ENCODE results near the gene CNTN5. TPM values are rescaled to one million over a fixed set of nuclear protein-coding genes. Genes with fewer than 3 reads are reported as not detected.

Gene CNTN5
- polyA plus RNA-seq, 1 donor from 2014 or later = 1.1 TPM

DNA sequence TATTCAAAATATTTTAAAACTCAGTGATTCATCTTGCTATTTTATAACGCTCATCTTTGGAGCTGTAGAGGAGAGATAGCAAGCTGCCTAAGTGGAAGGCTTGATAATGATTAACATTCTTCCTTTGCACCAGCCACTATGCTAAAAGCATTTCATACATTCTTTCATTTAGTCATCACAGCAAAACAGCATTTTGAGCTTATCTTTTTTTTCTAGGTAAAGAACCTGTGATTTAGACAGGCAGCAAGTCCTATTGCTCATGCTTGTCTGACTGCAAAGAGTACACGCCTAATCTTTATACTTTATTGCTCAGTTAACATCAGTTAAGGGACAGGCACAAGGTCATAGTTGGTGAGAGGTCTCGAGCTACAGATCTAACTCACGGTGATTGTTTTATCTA, 953.2 kb downstream of the CNTN5 start:
- no peaks in the 10 kb centered on the region for H3K79me2 ChIP-seq (replicated peaks; ENCODE audit: insufficient read depth, low read length)
- H3K36me3 ChIP-seq (ENCODE audit: insufficient read depth, low read length) = no peaks in the 10 kb centered on the region
- no peaks in the 10 kb centered on the region for H3K9me2 ChIP-seq (ENCODE audit: insufficient read depth, low read length)
- no peak overlapping the region for H3K4me3 ChIP-seq (ENCODE audit: low read length)
- H3K9ac ChIP-seq (ENCODE audit: low read length) = no peak overlapping the region
- no peaks in the 10 kb centered on the region for H3K9me3 ChIP-seq (ENCODE audit: low read length)
- H3F3A ChIP-seq (ENCODE audit: insufficient read depth, low read length, poor library complexity, severe bottlenecking) = no peaks in the 10 kb centered on the region
- no peak overlapping the region for H3K27ac ChIP-seq (ENCODE audit: low read length)
- no peak overlapping the region for H2AFZ ChIP-seq (ENCODE audit: low read depth, low read length)
- no peak for TF ChIP-seq EZH2 (IDR thresholded peaks at IDR 0.05; ENCODE audit: borderline replicate concordance, insufficient read depth, low read length, poor library complexity, severe bottlenecking)
- no peak for TF ChIP-seq TAF1 (IDR thresholded peaks at IDR 0.05; ENCODE audit: low read depth)
- TF ChIP-seq, protein P1, sequence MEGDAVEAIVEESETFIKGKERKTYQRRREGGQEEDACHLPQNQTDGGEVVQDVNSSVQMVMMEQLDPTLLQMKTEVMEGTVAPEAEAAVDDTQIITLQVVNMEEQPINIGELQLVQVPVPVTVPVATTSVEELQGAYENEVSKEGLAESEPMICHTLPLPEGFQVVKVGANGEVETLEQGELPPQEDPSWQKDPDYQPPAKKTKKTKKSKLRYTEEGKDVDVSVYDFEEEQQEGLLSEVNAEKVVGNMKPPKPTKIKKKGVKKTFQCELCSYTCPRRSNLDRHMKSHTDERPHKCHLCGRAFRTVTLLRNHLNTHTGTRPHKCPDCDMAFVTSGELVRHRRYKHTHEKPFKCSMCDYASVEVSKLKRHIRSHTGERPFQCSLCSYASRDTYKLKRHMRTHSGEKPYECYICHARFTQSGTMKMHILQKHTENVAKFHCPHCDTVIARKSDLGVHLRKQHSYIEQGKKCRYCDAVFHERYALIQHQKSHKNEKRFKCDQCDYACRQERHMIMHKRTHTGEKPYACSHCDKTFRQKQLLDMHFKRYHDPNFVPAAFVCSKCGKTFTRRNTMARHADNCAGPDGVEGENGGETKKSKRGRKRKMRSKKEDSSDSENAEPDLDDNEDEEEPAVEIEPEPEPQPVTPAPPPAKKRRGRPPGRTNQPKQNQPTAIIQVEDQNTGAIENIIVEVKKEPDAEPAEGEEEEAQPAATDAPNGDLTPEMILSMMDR (IDR thresholded peaks at IDR 0.05; ENCODE audit: poor library complexity, severe bottlenecking) = no peak
- TF ChIP-seq SMC3 (conservative IDR thresholded peaks at IDR 0.05; ENCODE audit: poor library complexity) = no peak
- no peak for TF ChIP-seq MXI1 (conservative IDR thresholded peaks at IDR 0.05; ENCODE audit: poor library complexity, severe bottlenecking)
- no peak for TF ChIP-seq REST (IDR thresholded peaks at IDR 0.05; ENCODE audit: borderline replicate concordance)
- TF ChIP-seq RAD21 (conservative IDR thresholded peaks at IDR 0.05) = no peak
- TF ChIP-seq POLR2AphosphoS5 (IDR thresholded peaks at IDR 0.05) = no peak
- TF ChIP-seq EP300 (conservative IDR thresholded peaks at IDR 0.05; ENCODE audit: poor library complexity, severe bottlenecking) = no peak
- H4K20me1 ChIP-seq (ENCODE audit: insufficient read depth) = no peaks in the 10 kb centered on the region
- H3K27me3 ChIP-seq (ENCODE audit: insufficient read depth, low read depth, low read length) = no peaks in the 10 kb centered on the region
- H3K4me2 ChIP-seq (ENCODE audit: low read length) = no peak overlapping the region

DNA sequence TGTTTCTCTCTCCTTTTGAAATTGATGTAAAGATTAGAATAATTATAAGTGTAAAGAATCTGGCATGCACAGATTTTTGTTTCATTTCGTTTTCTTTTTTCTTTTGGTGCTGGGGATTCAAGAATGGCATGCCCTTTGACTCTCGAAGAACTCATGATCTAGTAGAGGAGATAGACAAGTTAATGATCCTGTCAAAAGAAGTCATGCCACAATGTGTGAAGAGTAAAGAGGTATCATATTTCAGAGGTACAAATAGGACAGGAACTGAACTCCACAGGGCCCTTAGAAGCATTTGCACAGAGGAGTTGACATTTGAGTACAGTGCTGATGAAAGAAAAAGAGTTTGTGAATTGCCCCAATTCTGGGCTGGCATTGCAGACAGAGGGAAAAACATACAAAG, 958.3 kb downstream of the CNTN5 start:
- Histone ChIP-seq H3K9me2 (ENCODE audit: insufficient read depth, low read length) (no peaks in the 10 kb centered on the region), H3K27ac (ENCODE audit: low read length) (peak overlapping the region; percentile 11), H3K9ac (ENCODE audit: low read length) (no peak overlapping the region), H3K36me3 (ENCODE audit: insufficient read depth, low read length) (no peaks in the 10 kb centered on the region), H3K79me2 (replicated peaks; ENCODE audit: insufficient read depth, low read length) (no peaks in the 10 kb centered on the region), H3K9me3 (ENCODE audit: low read length) (no peaks in the 10 kb centered on the region), H3K27me3 (ENCODE audit: insufficient read depth, low read depth, low read length) (no peaks in the 10 kb centered on the region), H4K20me1 (ENCODE audit: insufficient read depth) (no peaks in the 10 kb centered on the region), H3K4me3 (ENCODE audit: low read length) (no peak overlapping the region), H3K4me2 (ENCODE audit: low read length) (no peak overlapping the region), H2AFZ (ENCODE audit: low read depth, low read length) (no peak overlapping the region), H3F3A (ENCODE audit: insufficient read depth, low read length, poor library complexity, severe bottlenecking) (no peaks in the 10 kb centered on the region)
- TF ChIP-seq SMC3 (conservative IDR thresholded peaks at IDR 0.05; ENCODE audit: poor library complexity) (no peak), EP300 (conservative IDR thresholded peaks at IDR 0.05; ENCODE audit: poor library complexity, severe bottlenecking) (peak; percentile 62), MXI1 (conservative IDR thresholded peaks at IDR 0.05; ENCODE audit: poor library complexity, severe bottlenecking) (no peak), REST (IDR thresholded peaks at IDR 0.05; ENCODE audit: borderline replicate concordance) (no peak), EZH2 (IDR thresholded peaks at IDR 0.05; ENCODE audit: borderline replicate concordance, insufficient read depth, low read length, poor library complexity, severe bottlenecking) (no peak), POLR2AphosphoS5 (IDR thresholded peaks at IDR 0.05) (peak; percentile 31), RAD21 (conservative IDR thresholded peaks at IDR 0.05) (no peak), TAF1 (IDR thresholded peaks at IDR 0.05; ENCODE audit: low read depth) (no peak)
- TF ChIP-seq, protein P1 (IDR thresholded peaks at IDR 0.05; ENCODE audit: poor library complexity, severe bottlenecking) = no peak
